Measurements from ENCODE around the gene ZNF783.

The ZNF783 gene

GRCh38 chr7:149283321-149283720 is 21.3 kb downstream of the ZNF783 start:
- DNase-seq, result no peak

GRCh38 chr7:149284343-149284742 is 22.3 kb downstream of the ZNF783 start:
- no peak for DNase-seq

GRCh38 chr7:149284850-149285585 is 23.0 kb downstream of the ZNF783 start:
- DNase-seq, result peak; percentile 97

- DNase-seq, result no peak
Observed at GRCh38 chr7:149285603-149286002, 23.6 kb downstream of the ZNF783 start.

- DNase-seq, result no peak
Observed at GRCh38 chr7:149286811-149287400, 24.9 kb downstream of the ZNF783 start.

GRCh38 chr7:149287622-149288021 is 25.6 kb downstream of the ZNF783 start:
- DNase-seq, result no peak

- no peak for DNase-seq
Observed at GRCh38 chr7:149289262-149289661, 27.3 kb downstream of the ZNF783 start.

- DNase-seq, result no peak
Observed at GRCh38 chr7:149289856-149290255, 27.9 kb downstream of the ZNF783 start.

- peak; percentile 21 for DNase-seq
Observed at GRCh38 chr7:149291036-149291780, 29.2 kb downstream of the ZNF783 start.

GRCh38 chr7:149291781-149292461 is 29.9 kb downstream of the ZNF783 start:
- no peak for DNase-seq

- no peak for DNase-seq
Observed at GRCh38 chr7:149292462-149292823, 30.4 kb downstream of the ZNF783 start.

- no peak for DNase-seq
Observed at GRCh38 chr7:149293338-149293737, 31.3 kb downstream of the ZNF783 start.

GRCh38 chr7:149293946-149294633 is 32.1 kb downstream of the ZNF783 start:
- DNase-seq, result no peak

- DNase-seq, result no peak
Observed at GRCh38 chr7:149294634-149295480, 32.9 kb downstream of the ZNF783 start.

- DNase-seq, result no peak
Observed at GRCh38 chr7:149295481-149295850, 33.5 kb downstream of the ZNF783 start.

GRCh38 chr7:149296368-149296767 is 34.4 kb downstream of the ZNF783 start:
- no peak for DNase-seq

GRCh38 chr7:149297034-149297755 is 35.2 kb downstream of the ZNF783 start:
- peak; percentile 37 for DNase-seq

- no peak for DNase-seq
Observed at GRCh38 chr7:149300620-149301285, 38.8 kb downstream of the ZNF783 start.

- DNase-seq, result no peak
Observed at GRCh38 chr7:149302222-149302621, 40.2 kb downstream of the ZNF783 start.

GRCh38 chr7:149302865-149303264 is 40.9 kb downstream of the ZNF783 start:
- no peak for DNase-seq

GRCh38 chr7:149304006-149304405 is 42.0 kb downstream of the ZNF783 start:
- DNase-seq, result no peak

Data from activated CD4-positive, alpha-beta T cell treated with anti-CD3 and anti-CD28 coated beads, Interleukin-10, Interleukin-2, amounts not matched to agents 100 ng/mL and 50 ng/mL, durations not matched to agents 16 hours and 8 hours (primary cell).